GM19395 (cell line): ENCODE data around the gene SHD.
"Not testable (repeated sequence)": the region's sequence is repeated elsewhere in the genome, so short reads cannot be mapped to it uniquely, and the experiment has no call there.

ENCODE experiments used
- ATAC-seq: cut with Tn5 transposase; IDR thresholded peaks from one replicate; pipeline ENCODE4 v1.9.1; 2021; ENCODE audit warnings: mild to moderate bottlenecking, moderate library complexity; ENCODE audit not compliant: unreplicated experiment

Gene SHD

GRCh38 chr19:4278419-4279266 lies at the start of gene SHD:
Gene SHD (plus strand): TSS chr19:4279266. CDS start chr19:4280064, 798 bp downstream.
- ATAC-seq = no peak

DNA sequence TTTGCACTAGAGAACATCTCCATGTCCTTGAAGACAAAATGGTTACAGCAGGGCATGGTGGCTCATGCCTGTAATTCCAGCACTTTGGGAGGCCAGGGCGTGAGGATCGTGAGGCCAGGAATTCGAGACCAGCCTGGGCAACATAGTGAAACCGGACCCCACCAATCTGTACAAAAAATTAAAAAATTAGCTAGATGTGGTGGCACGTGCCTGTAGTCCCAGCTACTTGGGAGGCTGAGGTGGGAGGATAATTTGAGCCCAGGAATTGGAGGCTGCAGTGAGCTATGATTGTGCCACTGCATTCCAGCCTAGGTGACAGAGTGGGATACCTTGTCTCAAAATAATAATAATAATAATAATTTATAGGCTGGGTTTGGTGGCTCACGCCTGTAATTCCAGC lies 48.8 kb upstream of the SHD start:
- not testable (repeated sequence) for ATAC-seq

- ATAC-seq = not testable (repeated sequence)
Observed at GRCh38 chr19:4231521-4231920, 47.5 kb upstream of the SHD start.

GRCh38 chr19:4232139-4232538 lies 46.9 kb upstream of the SHD start:
- ATAC-seq = not testable (repeated sequence)

DNA sequence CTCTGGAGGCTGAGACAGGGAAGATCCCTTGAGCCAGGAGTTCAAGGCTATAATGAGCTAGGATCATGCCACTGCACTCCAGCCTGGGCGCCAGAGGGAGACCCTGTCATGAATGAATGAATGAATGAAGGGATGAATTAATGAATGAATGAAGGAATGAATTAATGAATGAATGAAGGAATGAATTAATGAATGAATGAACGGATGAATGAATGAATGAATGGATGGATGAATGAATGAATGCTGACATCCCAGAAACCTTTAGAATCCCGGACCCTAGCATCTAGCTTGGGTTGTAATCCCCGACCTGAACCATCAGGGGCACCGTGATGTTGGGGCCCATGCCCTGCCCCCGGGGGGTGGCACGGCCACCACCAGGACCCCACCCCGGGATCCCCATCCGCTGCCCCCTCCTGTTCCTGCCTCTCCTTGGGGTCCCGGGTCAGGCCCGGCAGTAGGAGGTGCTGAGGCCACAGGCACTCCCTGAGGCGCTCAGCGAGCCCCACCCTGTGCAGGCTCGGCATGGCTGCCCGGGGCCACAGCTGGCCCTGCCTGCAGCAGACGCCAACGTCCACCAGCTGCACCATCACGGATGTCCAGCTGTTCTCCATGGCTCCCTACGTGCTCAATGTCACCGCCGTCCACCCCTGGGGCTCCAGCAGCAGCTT lies 46.3 kb upstream of the SHD start:
- ATAC-seq = no peak

DNA sequence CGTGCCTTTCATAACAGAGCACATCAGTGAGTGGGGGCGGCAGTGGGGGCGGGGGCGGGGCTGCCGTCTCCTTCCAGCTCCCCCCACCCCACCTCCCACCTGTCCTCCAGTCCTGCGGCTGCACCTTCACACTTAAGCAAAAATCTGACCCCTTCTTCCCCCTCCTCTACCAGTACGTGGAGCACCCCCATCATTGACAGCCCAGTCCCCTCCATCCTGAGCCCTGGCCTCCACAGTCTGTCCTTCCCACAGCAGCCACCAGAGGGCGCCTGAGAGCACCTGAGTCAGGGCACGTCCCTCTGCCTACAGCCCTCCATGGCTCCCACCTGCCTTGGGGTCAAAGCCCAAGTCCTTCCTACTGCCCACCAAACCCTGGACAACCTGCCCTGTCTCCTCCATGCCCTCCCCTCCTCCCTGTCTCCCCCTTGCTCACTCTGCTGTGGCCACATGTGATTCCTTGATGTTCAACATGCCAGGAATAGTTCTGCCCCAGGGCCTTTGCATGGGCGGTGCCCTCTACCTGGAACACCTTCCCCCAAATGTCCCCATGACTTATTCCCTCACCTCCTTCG lies 45.7 kb upstream of the SHD start:
- ATAC-seq = no peak

DNA sequence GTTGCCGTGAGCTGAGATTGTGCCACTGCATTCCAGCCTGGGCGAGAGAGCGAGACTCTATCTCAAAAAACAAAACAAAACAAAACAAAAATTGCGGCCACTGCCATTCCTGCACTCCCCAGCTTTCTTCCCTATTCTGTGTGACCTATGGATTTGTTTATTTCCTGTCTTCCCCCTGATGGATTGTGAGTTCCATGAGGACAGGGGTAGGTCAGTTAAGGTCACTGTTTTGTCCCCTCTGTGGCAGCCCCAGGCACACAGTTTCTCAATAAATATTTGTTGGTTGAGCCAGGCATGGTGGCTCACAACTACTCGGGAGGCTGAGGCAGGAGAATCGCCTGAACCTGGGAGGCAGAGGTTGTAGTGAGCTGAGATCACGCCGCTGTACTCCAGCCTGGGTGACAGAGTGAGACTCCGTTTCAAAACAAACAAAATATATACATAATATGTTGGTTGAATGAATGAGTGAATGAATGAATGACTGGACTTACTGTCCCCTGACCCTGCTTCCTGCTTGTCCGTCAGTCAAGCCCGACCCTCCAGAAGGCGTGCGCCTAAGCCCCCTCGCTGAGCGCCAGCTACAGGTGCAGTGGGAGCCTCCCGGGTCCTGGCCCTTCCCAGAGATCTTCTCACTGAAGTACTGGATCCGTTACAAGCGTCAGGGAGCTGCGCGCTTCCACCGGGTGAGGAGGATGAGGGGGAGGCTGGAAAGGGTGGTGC lies 44.8 kb upstream of the SHD start:
- no peak for ATAC-seq

- ATAC-seq = no peak
Observed at GRCh38 chr19:4234862-4235201, 44.2 kb upstream of the SHD start.

GRCh38 chr19:4237510-4237909 lies 41.6 kb upstream of the SHD start:
- not testable (repeated sequence) for ATAC-seq

DNA sequence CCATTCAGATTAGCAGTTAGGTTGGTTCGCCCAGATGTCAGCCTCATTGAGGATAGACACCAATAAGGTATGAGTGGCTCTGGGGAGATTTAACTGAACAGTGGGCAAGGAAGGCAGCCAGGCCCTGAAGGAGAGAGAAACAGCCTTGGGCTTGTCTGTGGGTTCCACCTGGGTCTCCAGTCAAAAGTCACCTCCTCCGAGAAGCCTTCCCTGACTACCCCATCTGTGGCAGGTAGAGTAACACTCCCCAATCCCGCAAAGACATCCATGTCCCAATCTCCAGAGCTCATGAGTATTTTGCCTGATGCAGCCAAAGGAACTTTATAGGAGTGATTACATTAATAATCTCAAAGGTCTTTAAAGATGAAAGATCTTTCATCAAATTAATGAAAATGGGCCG lies 40.2 kb upstream of the SHD start:
- no peak for ATAC-seq

DNA sequence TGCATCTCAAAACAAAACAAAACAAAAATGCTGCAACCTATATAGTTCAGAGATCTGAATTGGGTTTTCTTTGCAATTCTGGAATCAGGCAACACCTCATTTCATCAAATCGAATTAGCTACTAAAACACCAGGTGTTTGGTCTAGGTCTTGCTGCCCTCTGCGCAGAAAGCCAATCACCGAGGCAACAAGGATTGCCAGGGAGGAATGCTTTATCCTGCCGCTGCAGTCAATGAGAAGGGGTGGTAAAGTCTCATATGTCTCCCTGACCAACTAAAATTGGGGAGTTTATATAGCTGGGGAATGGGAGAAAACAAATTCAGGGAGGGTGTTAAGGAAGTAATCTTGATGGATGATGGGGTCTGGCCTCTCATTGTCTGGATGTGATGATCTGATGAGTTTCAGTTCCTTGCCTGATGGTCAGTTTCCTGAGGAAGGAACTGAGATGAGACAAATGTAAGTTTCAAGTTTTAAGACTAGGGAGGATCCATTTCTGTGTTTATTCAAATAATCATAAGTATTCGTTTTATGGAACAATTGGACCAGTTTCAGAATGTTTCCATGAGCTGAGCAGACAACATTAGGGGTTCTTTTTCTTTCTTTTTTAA lies 37.1 kb upstream of the SHD start:
- no peak for ATAC-seq

GRCh38 chr19:4245938-4246337 lies 33.1 kb upstream of the SHD start:
- not testable (repeated sequence) for ATAC-seq

DNA sequence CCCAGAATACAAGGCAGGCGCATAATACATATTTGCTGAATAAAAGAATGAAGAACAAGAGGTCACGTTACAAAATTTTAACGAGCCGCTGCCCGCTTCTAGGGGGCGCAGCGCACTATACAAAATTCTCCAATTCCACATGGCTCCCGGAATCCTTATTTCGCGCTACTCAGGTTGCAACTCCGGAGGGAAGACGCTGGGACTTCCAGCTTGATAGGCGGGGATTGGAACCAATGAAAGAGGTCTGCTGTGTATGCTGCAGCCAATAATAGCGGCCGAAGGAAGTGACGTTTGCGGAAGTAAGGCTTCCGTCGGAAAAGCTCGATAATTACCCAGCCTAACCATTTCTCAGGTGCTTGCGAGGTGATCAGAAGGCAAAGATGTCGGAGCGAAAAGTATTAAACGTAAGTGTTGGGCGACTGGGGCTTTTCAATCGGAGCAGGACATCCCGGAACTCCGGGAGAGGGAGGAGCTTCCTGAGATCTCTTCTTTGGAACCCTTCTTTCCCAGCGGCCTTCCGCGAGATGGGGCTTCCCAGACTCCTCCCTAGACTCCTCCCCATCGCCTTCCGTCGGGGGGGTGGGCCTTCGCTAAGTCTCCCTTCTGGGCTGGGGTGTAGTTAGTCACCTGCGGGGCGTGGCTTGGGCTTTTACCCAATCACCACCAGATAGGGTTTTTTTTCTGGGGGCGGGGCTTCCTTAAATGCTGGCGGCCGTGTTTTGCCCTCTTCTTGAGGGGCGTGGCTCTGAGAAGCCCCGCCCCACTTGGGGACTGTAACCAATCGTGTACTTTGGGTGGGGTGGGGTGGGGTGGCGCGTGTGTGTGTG lies 32.1 kb upstream of the SHD start, which contains the start of gene YJU2:
TSS of gene YJU2 (plus strand) at position 314 of the 827 bp plus-strand sequence. CDS start at position 381, 67 bp downstream.
- peak; percentile 87 for ATAC-seq

GRCh38 chr19:4256563-4256962 lies 22.5 kb upstream of the SHD start:
- no peak for ATAC-seq

DNA sequence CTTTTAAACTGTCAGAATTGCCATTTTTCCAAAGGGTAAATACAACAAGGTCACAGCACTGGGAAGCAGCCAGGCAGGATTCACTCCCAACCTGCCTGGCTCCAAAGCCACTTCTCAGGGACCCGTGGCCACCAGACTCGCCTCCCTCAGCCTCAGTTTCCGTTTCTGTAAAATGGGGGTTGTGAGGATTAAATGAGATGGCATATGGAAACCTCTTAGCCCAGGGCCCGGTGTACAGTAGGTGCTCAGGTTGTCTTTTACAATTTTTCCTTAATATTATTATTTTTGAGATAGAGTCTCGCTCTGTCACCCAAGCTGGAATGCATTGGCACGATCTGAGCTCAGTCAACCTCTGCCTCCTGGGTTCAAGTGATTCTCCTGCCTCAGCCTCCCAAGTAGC lies 22.0 kb upstream of the SHD start:
- ATAC-seq = no peak

DNA sequence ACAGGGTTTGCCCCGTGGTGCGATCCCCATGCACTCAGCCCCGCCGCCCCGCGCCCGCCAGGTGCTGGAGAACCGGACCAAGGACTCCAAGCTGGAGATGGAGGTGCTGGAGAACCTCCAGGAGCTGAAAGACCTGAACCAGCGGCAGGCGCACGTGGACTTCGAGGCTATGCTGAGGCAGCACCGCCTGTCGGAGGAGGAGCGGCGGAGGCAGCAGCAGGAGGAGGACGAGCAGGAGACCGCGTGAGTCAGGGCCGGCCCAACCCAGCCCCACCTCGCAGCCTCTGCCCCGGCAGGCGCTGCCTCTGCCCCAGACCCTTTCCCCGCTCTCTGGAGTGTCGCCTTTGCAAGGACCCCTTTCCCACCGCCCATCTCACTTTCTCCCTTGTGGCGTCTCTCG lies 20.9 kb upstream of the SHD start:
- ATAC-seq = no peak

GRCh38 chr19:4260613-4261191 lies 18.4 kb upstream of the SHD start:
- no peak for ATAC-seq

DNA sequence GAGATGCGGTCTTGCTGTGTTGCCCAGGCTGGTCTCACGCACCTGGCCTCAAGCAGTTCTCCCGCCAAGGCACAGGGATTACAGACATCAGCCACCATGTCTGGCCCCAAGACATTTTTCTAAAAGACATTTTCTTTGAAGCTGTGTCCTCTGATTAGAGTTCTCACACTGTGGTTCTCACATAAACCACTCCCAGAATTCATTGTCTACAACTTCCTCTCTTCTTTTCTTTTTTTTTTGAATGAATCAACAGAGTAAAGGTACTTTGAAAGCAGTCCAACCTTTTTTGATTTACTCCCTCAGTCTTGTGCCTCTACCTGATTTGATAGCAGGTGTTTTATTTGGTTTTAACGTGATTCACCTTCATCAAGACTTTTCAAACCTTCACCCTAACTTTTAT lies 14.3 kb upstream of the SHD start:
- ATAC-seq = no peak

DNA sequence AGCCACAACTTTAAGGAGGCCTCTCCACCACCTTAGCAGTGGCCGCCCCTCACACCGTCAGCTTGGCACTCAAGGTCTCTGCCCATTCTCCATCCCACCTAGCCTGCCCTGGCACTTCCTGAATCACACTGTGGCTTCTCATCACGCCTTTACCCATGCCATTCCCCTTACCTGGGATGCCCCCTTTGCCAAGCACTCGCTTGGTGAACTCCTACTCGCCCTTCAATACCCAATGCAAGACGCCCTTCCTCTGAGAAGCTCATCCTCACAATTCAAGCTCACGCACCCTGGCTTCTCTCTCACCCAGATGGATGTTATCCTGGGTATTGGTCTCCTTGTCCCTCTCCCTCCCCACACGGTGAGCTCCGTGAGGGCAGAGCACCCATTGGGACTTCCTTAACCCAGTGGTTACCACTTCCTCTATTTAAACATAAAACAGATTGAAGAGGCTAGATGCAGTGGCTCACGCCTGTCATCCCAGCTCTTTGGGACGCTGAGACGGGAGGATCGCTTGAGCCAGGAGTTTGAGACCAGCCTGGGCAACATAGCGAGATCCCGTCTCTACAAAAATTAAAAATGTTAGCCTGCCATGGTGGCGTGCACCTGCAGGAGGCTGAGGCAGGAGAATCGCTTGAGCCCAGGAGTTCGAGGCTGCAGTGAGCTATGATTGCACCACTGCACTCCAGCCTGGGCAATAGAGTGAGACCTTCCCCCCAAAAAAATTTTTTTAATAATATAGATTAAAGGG lies 12.6 kb upstream of the SHD start:
- no peak for ATAC-seq
